GM18867 (cell line): ENCODE data around the gene STK32C.
"Not testable (repeated sequence)": the region's sequence is repeated elsewhere in the genome, so short reads cannot be mapped to it uniquely, and the experiment has no call there.

Source experiments
- ATAC-seq: cut with Tn5 transposase; IDR thresholded peaks from one replicate; pipeline ENCODE4 v1.9.1; 2021; ENCODE audit warnings: mild to moderate bottlenecking, moderate library complexity; ENCODE audit not compliant: unreplicated experiment

Gene STK32C

GRCh38 chr10:132160834-132161622 lies 146.7 kb downstream of the STK32C start:
- ATAC-seq, result not testable (repeated sequence)

GRCh38 chr10:132160231-132160630 lies 147.5 kb downstream of the STK32C start:
- ATAC-seq, result not testable (repeated sequence)

GRCh38 chr10:132159302-132160230 lies 148.2 kb downstream of the STK32C start:
- ATAC-seq, result not testable (repeated sequence)

GRCh38 chr10:132158823-132159222 lies 148.9 kb downstream of the STK32C start:
- ATAC-seq, result no peak

GRCh38 chr10:132158122-132158741 lies 149.5 kb downstream of the STK32C start:
- ATAC-seq, result no peak
